ENCODE results near the gene SSTR1. TPM values are rescaled to one million over a fixed set of nuclear protein-coding genes. Genes with fewer than 3 reads are reported as not detected.

SSTR1 gene
- total RNA-seq, 1 experiment from 2014 or later = 0.50 TPM

DNA sequence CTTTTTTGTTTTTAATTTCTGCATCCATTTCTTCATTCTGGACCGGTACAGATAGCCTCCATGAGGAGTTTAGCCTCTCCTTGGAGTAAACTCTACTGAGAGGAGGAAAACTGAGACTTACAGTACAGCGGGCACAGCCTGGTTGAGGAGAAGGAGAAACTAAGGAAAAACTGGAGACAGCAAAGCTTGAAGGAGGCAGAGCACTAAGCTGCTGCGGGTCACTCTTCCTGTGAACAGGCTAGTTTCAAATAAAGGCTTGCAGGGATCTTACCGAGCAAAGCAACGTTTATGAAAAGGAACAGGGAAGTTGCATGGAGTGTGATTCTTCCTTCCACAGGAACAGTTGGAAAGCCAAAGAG is 348 bp upstream of the SSTR1 start:
- H3K4me2 ChIP-seq = peak overlapping the region; percentile 81
- BruUV-seq (replicated peaks) = no TSS peak
- no peaks in the 10 kb centered on the region for H3K9me3 ChIP-seq (ENCODE audit: insufficient read depth, low read depth)
- intact Hi-C loops (cut with micrococcal nuclease; ENCODE audit: unreplicated experiment) = no loop called here
- TF ChIP-seq CTCF (conservative IDR thresholded peaks at IDR 0.05) = no peak
- TF ChIP-seq EZH2 (IDR thresholded peaks at IDR 0.05; ENCODE audit: low read depth) = no peak
- ChIA-PET CTCF (no interaction called here), POLR2A (ENCODE audit: unreplicated experiment) (no interaction called here)
- H3F3A ChIP-seq (ENCODE audit: insufficient read depth, low read depth) = no peaks in the 10 kb centered on the region
- H4K20me1 ChIP-seq (ENCODE audit: insufficient read depth) = no peaks in the 10 kb centered on the region
- no peaks in the 10 kb centered on the region for H3K9me2 ChIP-seq (ENCODE audit: insufficient read depth)
- H3K4me3 ChIP-seq = peak overlapping the region; percentile 48; the same call in 1 of the 2 replicates
- H3K27me3 ChIP-seq (ENCODE audit: insufficient read depth, low read depth) = no peaks in the 10 kb centered on the region
- no peak overlapping the region for H3K27ac ChIP-seq
- H3K79me2 ChIP-seq (ENCODE audit: low read depth) = no peaks in the 10 kb centered on the region
- no peaks in the 10 kb centered on the region; the same call in 1 of the 2 replicates for H3K4me1 ChIP-seq (replicated peaks; ENCODE audit: insufficient read depth)
- H3K36me3 ChIP-seq (ENCODE audit: low read depth) = no peaks in the 10 kb centered on the region
- no peak for DNase-seq
- peak overlapping the region; percentile 74; the same call in 1 of the 2 replicates for H2AFZ ChIP-seq

DNA sequence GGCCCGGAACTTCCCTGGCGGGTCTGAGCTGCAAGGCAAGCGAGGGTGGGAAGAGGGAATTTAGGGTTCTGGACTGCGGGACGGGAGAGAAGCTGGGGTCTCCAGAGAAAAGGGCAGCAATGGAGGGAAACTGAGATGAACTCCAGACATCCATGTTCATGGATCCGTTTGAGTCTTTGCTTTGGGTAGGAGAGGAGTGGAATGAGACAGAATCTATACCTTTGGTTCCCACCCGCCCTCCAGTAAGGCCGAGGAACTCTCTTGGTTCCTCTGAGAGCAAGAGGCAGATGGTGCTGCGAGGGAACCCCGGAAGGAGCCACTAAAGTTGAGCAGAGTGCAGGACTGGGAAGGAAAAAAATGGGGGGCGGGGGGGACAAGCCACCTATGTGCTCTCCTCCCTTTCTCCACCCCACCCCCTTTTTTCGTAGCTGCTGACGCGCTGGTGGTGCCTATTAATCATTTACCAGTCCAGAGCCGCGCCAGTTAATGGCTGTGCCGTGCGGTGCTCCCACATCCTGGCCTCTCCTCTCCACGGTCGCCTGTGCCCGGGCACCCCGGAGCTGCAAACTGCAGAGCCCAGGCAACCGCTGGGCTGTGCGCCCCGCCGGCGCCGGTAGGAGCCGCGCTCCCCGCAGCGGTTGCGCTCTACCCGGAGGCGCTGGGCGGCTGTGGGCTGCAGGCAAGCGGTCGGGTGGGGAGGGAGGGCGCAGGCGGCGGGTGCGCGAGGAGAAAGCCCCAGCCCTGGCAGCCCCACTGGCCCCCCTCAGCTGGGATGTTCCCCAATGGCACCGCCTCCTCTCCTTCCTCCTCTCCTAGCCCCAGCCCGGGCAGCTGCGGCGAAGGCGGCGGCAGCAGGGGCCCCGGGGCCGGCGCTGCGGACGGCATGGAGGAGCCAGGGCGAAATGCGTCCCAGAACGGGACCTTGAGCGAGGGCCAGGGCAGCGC is 1.2 kb downstream of the SSTR1 start:
- TF ChIP-seq CTCF (conservative IDR thresholded peaks at IDR 0.05) (no peak), EZH2 (IDR thresholded peaks at IDR 0.05; ENCODE audit: low read depth) (no peak)
- H3K4me3 ChIP-seq = peak overlapping the region; percentile 48; the same call in 1 of the 2 replicates
- H3K36me3 ChIP-seq (ENCODE audit: low read depth) = no peaks in the 10 kb centered on the region
- H2AFZ ChIP-seq = peak overlapping the region; percentile 74
- intact Hi-C loops (cut with micrococcal nuclease; ENCODE audit: unreplicated experiment) = no loop called here
- H3K27ac ChIP-seq = no peak overlapping the region
- H3F3A ChIP-seq (ENCODE audit: insufficient read depth, low read depth) = no peaks in the 10 kb centered on the region
- no peaks in the 10 kb centered on the region for H3K9me3 ChIP-seq (ENCODE audit: insufficient read depth, low read depth)
- no peaks in the 10 kb centered on the region for H3K79me2 ChIP-seq (ENCODE audit: low read depth)
- H3K9me2 ChIP-seq (ENCODE audit: insufficient read depth) = no peaks in the 10 kb centered on the region
- ChIA-PET POLR2A (ENCODE audit: unreplicated experiment) (no interaction called here), CTCF (interaction anchor here (0.5 to 0.6 kb wide), 2 partner anchors 14 to 432 kb away, joined by 8 to 9 read pairs; no protein-coding TSS in a partner anchor)
- H4K20me1 ChIP-seq (ENCODE audit: insufficient read depth) = no peaks in the 10 kb centered on the region
- peak overlapping the region; percentile 81 for H3K4me2 ChIP-seq
- peak in 1 of 2 experiments; percentile 38 for DNase-seq
- no peaks in the 10 kb centered on the region for H3K27me3 ChIP-seq (ENCODE audit: insufficient read depth, low read depth)
- no peaks in the 10 kb centered on the region; the same call in 1 of the 2 replicates for H3K4me1 ChIP-seq (replicated peaks; ENCODE audit: insufficient read depth)
- no TSS peak for BruUV-seq (replicated peaks)

DNA sequence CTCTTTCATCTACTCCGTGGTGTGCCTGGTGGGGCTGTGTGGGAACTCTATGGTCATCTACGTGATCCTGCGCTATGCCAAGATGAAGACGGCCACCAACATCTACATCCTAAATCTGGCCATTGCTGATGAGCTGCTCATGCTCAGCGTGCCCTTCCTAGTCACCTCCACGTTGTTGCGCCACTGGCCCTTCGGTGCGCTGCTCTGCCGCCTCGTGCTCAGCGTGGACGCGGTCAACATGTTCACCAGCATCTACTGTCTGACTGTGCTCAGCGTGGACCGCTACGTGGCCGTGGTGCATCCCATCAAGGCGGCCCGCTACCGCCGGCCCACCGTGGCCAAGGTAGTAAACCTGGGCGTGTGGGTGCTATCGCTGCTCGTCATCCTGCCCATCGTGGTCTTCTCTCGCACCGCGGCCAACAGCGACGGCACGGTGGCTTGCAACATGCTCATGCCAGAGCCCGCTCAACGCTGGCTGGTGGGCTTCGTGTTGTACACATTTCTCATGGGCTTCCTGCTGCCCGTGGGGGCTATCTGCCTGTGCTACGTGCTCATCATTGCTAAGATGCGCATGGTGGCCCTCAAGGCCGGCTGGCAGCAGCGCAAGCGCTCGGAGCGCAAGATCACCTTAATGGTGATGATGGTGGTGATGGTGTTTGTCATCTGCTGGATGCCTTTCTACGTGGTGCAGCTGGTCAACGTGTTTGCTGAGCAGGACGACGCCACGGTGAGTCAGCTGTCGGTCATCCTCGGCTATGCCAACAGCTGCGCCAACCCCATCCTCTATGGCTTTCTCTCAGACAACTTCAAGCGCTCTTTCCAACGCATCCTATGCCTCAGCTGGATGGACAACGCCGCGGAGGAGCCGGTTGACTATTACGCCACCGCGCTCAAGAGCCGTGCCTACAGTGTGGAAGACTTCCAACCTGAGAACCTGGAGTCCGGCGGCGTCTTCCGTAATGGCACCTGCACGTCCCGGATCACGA is 2.2 kb downstream of the SSTR1 start:
- Histone ChIP-seq H3K9me2 (ENCODE audit: insufficient read depth) (no peaks in the 10 kb centered on the region), H3F3A (ENCODE audit: insufficient read depth, low read depth) (no peaks in the 10 kb centered on the region), H3K27me3 (ENCODE audit: insufficient read depth, low read depth) (no peaks in the 10 kb centered on the region), H4K20me1 (ENCODE audit: insufficient read depth) (no peaks in the 10 kb centered on the region), H3K27ac (no peak overlapping the region), H3K4me1 (replicated peaks; ENCODE audit: insufficient read depth) (no peaks in the 10 kb centered on the region; the same call in 1 of the 2 replicates), H3K9me3 (ENCODE audit: insufficient read depth, low read depth) (no peaks in the 10 kb centered on the region), H3K4me3 (no peak overlapping the region; the same call in 1 of the 2 replicates), H2AFZ (no peak overlapping the region), H3K36me3 (ENCODE audit: low read depth) (no peaks in the 10 kb centered on the region), H3K79me2 (ENCODE audit: low read depth) (no peaks in the 10 kb centered on the region), H3K4me2 (peak overlapping the region; percentile 81; the same call in 1 of the 2 replicates)
- intact Hi-C loops (cut with micrococcal nuclease; ENCODE audit: unreplicated experiment) = no loop called here
- BruUV-seq (replicated peaks) = no TSS peak
- no peak for DNase-seq
- POLR2A ChIA-PET (ENCODE audit: unreplicated experiment) = no interaction called here
- TF ChIP-seq EZH2 (IDR thresholded peaks at IDR 0.05; ENCODE audit: low read depth) (no peak), CTCF (conservative IDR thresholded peaks at IDR 0.05) (no peak)
- CTCF ChIA-PET = no interaction called here

All from PC-9 (cell line).